Lower lobe of right lung (tissue), 2 donors: ENCODE data around the gene DENND10. TPM values are rescaled to one million over a fixed set of nuclear protein-coding genes. Genes with fewer than 3 reads are reported as not detected.
A peak's percentile ranks its signal among the peaks of the same experiment; 100 is the strongest.
"Not testable (repeated sequence)": the region's sequence is repeated elsewhere in the genome, so short reads cannot be mapped to it uniquely, and the experiment has no call there.

ENCODE experiments used
- ATAC-seq, 2 donors: fragments of 200-7000 bp; cut with Tn5 transposase; one replicate each; pipeline ENCODE4 v1.9.1; 2020 to 2022; ENCODE audit warnings: mild to moderate bottlenecking in 2 of 2, moderate library complexity in 2 of 2
- DNase-seq: peaks from one replicate; pipeline ENCODE4 v3.0.0-alpha.2; 2020
- H3K27ac ChIP-seq: fragments of 200-600 bp; one replicate; pipeline ENCODE4 v1.8.0; 2022
- H3K27me3 ChIP-seq: fragments of 200-600 bp; one replicate; pipeline ENCODE4 v1.8.0; 2022; ENCODE audit warnings: low read depth
- H3K36me3 ChIP-seq: fragments of 200-600 bp; one replicate; pipeline ENCODE4 v1.8.0; 2022; ENCODE audit warnings: mild to moderate bottlenecking
- H3K4me1 ChIP-seq: fragments of 200-600 bp; one replicate; pipeline ENCODE4 v1.8.0; 2022
- H3K4me3 ChIP-seq: fragments of 200-600 bp; one replicate; pipeline ENCODE4 v1.8.0; 2022; ENCODE audit warnings: mild to moderate bottlenecking
- H3K9me3 ChIP-seq: fragments of 200-600 bp; one replicate; pipeline ENCODE4 v1.8.0; 2022
- CTCF ChIP-seq: fragments of 200-600 bp; IDR thresholded peaks from one replicate; pipeline ENCODE4 v1.8.0; 2022; ENCODE audit warnings: antibody characterized with exemption, mild to moderate bottlenecking
- intact Hi-C: fragments of 100-400 bp; cut with DNase I; formaldehyde crosslinking; loops from one replicate; pipeline ENCODE4 v1.11.0; 2022
- total RNA-seq: library from RNA; stranded (reverse); fragmentation: NEBNext Ultra II Directional; extraction: Animal tissue kit (Norgen Biotek cat#: 25700); gene quantifications from one replicate; pipeline ENCODE4 v1.2.1, GENCODE V29; 2021
- donor health status: DM: no; HTN: yes; CAD: no; lungs with severe emphysema.

The DENND10 gene
- total RNA-seq, 1 donor from 2014 or later: 33.8 TPM

- peaks cover 48% of the 10 kb centered on the region for H3K36me3 ChIP-seq
- H3K9me3 ChIP-seq: no peaks in the 10 kb centered on the region
- peaks cover 29% of the 10 kb centered on the region for H3K4me1 ChIP-seq
- H3K27me3 ChIP-seq: no peaks in the 10 kb centered on the region
- ATAC-seq: peak; percentile 74 to 80
- H3K4me3 ChIP-seq: peak overlapping the region; percentile 56
- peak overlapping the region; percentile 81 for H3K27ac ChIP-seq
- no peak for DNase-seq
- TF ChIP-seq CTCF: no peak
- intact Hi-C loops: no loop called here
These were observed 27.8 kb downstream of the DENND10 start for GRCh38 chr10:119131512-119132240.

- intact Hi-C loops: no loop called here
- no peaks in the 10 kb centered on the region for H3K9me3 ChIP-seq
- no peaks in the 10 kb centered on the region for H3K27me3 ChIP-seq
- ATAC-seq (no peak), DNase-seq (no peak)
- peaks cover 29% of the 10 kb centered on the region for H3K4me1 ChIP-seq
- no peak overlapping the region for H3K4me3 ChIP-seq
- peak overlapping the region; percentile 81 for H3K27ac ChIP-seq
- peaks cover 48% of the 10 kb centered on the region for H3K36me3 ChIP-seq
- TF ChIP-seq CTCF: no peak
These were observed 28.8 kb downstream of the DENND10 start for GRCh38 chr10:119132521-119133345.

GRCh38 chr10:119133949-119134348 is 30.0 kb downstream of the DENND10 start:
- DNase-seq (peak; percentile 56), ATAC-seq (no peak)
- peaks cover 37% of the 10 kb centered on the region for H3K36me3 ChIP-seq
- H3K27ac ChIP-seq: no peak overlapping the region
- H3K9me3 ChIP-seq: no peaks in the 10 kb centered on the region
- H3K4me1 ChIP-seq: peaks cover 29% of the 10 kb centered on the region
- H3K27me3 ChIP-seq: no peaks in the 10 kb centered on the region
- H3K4me3 ChIP-seq: no peak overlapping the region
- intact Hi-C loops: no loop called here
- no peak for TF ChIP-seq CTCF

- no peak for DNase-seq
- intact Hi-C loops: no loop called here
- no peak overlapping the region for H3K4me3 ChIP-seq
- H3K36me3 ChIP-seq: peaks cover 23% of the 10 kb centered on the region
- ATAC-seq: peak in 1 of 2 donors; percentile 32
- no peaks in the 10 kb centered on the region for H3K9me3 ChIP-seq
- peak overlapping the region; percentile 60 for H3K27ac ChIP-seq
- peaks cover 25% of the 10 kb centered on the region for H3K4me1 ChIP-seq
- no peaks in the 10 kb centered on the region for H3K27me3 ChIP-seq
- TF ChIP-seq CTCF: no peak
These were observed 31.6 kb downstream of the DENND10 start for GRCh38 chr10:119135513-119135881.

- TF ChIP-seq CTCF: no peak
- Histone ChIP-seq H3K4me3 (no peak overlapping the region), H3K27me3 (no peaks in the 10 kb centered on the region), H3K9me3 (no peaks in the 10 kb centered on the region), H3K27ac (peak overlapping the region; percentile 60), H3K36me3 (peaks cover 20% of the 10 kb centered on the region), H3K4me1 (peaks cover 19% of the 10 kb centered on the region)
- intact Hi-C loops: no loop called here
- no peak for DNase-seq
- no peak for ATAC-seq
These were observed 32.2 kb downstream of the DENND10 start for GRCh38 chr10:119136084-119136483.

- H3K36me3 ChIP-seq: peaks cover 21% of the 10 kb centered on the region
- H3K9me3 ChIP-seq, DNase-seq, H3K27me3 ChIP-seq, intact Hi-C loops, H3K4me3 ChIP-seq, H3K4me1 ChIP-seq, ATAC-seq, H3K27ac ChIP-seq: not testable (repeated sequence)
These were observed 34.0 kb downstream of the DENND10 start for GRCh38 chr10:119137878-119138277.
